Measurements from ENCODE around the gene MYOC. TPM values are rescaled to one million over a fixed set of nuclear protein-coding genes. Genes with fewer than 3 reads are reported as not detected.
"Not testable (repeated sequence)": the region's sequence is repeated elsewhere in the genome, so short reads cannot be mapped to it uniquely, and the experiment has no call there.

MYOC gene
- total RNA-seq, 1 experiment from 2014 or later = not detected

DNA sequence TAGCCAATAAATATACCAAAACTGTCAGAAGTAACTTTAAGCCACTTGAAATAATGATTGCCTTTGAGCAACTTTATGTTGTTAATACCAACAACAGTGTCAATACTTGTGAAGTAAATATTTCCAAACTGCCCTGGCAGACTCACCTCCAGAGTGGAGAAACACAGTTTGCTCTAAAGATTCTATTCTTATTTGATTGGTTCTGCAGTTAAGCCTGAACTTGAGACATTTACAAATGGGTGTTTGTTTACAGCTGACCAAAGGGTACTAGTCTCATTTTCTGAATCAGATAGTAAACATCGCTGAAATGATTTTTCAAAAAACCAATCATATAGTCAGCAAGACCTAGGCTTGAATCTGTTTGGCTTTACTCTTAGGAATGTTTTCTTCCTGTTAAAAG, 1.3 kb upstream of the MYOC start:
- no peak for DNase-seq (ENCODE audit: low spot score)

DNA sequence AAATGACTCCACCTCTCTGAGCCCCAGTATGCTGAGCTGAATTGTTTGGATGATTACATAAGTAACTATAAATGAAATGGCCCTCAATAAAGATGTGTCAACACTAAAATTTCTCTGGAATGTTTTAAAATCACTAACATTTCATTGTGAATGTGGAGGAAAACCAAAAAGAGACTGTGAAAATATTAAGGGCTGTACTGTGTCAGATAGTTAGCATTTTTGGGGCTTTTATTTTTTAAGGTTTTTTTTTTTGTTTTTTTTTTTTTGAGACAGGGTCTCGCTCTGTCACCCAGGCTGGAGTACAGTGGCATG, 6.3 kb downstream of the MYOC start:
- no peak for DNase-seq (ENCODE audit: low spot score)

DNA sequence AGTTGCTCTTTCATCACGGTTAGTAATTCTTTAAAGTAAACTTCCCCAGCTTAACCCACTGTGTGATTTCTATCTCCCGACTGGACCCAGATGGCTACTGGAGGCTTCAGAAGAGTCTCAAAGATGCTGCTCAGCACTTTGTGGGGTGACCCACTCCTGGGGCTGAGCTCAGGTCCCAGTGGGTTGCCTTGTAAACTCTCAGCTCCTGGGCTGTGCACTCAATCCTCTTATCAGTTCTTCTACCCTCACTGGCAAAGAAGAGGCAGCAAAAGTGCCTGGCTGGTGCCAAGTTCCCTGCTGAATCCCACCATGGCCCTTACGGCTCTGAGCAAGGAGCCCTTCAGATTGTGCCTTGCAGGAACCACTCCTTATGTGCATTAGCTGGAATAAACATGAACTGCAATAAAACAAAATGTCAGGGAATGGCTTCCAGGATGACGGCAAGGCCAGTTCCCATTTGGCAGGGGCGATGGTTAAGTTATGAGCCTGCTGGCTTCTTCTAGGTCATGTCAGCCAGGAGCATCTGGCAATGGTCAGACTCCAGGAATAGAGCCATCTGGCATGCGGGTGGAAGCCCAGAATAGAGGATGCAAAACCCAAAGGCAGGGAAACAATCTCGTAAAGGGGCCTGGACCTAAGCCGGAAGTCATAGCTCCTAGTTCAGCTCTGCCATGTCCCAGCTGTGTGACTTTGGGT, 6.8 kb downstream of the MYOC start:
- no peak for DNase-seq (ENCODE audit: low spot score)

DNA sequence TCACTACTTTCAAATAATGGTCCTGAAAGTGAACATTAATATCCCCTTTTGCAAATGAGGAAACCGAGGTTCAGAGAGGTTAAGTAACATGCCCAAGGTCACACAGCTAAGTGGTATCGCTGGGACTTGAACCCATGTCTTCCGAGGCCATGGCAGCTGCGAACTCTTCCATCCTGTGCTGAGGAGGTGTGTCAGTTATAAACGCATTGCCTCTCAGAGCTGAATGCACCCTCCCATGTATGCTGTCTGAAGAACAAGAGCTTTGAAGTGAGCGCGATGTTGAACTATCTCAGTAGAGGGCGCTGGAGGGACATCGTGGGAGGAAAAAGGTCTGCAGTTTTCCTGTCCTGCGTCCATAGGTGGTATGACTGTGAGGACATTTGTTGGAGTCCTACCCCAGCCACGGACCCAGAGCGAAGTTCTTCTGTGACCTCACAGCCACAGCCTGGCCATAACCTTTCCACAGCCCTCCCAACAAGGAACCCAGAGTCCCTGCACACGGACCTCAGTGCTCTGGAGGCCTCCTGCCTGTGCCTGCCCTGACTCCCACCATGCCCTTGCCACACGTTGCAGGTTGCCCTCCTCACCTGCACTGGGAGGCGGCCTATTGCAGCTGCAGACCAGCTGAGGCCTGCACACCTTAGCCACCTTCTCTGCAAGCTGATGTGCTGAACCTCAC, 7.5 kb downstream of the MYOC start:
- DNase-seq (ENCODE audit: low spot score) = peak; percentile 85

DNA sequence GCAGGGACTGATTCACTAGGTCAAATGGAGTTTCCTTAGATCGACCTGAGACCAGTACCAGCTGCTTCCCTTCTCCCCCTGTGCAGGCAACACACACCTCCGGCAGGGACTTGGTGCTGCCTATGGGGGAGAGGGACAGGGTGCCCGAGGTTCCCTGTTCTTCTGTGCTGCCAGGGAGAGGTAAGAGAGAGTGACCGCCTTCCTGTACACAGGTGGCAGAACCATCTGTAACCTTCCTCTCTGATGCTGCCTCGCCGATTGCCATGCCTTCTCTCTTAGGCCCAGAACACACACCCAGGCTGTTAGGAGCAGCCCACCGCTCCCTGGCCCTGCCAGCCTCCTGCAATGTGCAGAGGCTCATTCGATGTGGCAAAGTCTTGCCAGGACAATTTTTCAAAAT, 9.3 kb downstream of the MYOC start:
- DNase-seq (ENCODE audit: low spot score) = no peak

DNA sequence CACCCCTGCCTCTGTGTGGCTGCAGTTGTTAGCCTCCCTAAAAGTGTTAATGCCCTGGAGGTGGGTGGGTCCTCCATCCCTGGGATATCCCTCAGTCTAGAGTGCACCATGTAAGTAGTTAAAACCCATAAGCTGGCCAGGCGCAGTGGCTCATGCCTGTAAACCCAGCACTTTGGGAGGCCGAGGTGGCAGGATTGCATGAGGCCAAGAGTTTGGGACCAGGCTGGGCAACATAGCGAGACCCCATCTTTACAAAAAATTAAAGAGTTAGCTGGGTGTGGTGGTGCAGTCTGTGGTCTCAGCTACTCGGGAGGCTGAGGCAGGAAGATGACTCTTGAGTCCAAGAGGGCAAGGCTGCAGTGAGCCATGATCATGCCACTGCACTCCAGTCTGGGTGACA, 10.3 kb downstream of the MYOC start:
- DNase-seq (ENCODE audit: low spot score) = no peak

DNA sequence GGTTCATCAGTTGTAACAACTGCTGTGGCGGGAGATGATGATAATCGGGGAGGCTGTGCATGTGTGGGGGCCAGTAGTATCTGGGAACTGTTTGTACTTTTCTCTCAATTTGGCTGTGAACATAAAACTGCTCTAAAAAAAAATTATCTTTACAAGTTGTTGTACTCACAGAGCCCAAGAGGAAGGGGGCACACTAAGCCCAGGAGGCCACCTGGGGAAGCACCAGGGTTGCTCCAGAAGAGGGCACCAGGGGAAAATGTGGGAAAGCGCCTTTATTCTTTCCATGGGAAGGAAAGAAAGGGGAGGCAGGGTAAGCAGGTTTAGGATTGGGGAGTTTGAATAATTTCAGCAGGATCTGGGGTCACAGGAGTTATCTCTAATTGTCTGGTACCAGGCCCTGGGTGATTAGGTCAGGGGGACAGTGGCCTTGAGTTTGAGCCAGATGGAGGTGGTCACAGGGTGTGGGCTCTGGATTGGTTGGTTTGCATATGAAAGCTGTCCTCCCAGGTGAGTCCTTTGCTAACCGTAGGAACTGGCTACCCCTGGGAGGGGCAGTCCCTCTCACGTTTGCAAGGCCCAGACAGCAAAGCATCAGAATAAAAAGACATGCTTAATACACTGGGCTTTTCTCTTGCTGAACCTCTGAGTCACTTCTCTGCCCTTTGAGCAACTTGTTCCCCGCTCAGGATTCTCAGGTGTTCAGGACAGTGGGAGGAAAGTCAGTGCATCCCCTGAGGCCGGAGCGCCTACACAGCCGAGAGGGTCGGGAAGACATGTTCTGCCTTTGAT, 11.2 kb downstream of the MYOC start:
- DNase-seq (ENCODE audit: low spot score) = no peak

DNA sequence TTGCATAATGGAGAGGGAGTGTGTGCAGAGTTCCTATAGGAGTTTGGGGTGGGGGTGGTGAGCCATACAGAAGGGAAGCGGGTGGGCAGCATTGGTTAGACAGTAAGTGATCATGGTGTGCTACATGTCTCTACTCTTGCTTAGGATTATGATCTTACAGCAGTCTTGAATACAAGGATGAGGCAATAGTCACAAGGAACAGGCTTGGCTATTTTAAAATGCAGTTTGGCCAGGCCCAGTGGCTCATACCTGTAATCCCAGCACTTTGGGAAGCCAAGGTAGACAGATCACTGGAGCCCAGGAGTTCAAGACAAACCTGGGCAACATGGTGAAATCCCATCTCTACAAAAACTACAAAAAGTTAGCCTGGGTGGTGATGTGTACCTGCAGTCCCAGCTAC, 12.3 kb downstream of the MYOC start:
- no peak for DNase-seq (ENCODE audit: low spot score)

DNA sequence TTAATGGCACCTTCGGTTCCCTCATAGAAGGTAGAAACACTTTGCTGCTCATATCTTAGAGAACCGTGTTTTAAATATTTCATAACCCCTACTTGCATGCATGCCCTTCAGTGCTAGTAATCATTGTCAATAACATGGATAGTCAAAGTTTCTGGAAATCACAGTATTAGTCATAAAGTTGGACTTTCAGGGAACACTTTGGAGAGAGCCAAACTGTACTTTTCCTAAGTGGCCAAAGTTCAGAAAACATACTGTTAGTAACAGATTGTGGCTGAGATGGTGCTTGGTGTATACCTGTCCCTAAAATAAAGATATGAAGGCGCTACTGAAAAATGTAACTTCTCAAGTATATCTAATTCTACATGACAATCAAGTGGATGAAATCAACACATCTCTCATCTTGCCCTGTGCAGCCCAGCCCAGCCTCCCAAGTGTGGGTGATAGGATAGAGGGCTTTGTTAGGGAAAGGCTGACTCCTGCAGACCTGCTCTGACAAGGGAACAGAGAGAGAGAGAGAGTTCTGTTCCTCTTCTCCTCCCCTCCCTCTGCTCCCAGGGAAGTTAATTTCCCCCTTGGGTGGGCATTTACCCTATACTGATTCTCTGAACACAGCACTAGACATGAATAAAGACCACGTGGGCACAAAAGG, 14.4 kb downstream of the MYOC start:
- DNase-seq (ENCODE audit: low spot score) = no peak

DNA sequence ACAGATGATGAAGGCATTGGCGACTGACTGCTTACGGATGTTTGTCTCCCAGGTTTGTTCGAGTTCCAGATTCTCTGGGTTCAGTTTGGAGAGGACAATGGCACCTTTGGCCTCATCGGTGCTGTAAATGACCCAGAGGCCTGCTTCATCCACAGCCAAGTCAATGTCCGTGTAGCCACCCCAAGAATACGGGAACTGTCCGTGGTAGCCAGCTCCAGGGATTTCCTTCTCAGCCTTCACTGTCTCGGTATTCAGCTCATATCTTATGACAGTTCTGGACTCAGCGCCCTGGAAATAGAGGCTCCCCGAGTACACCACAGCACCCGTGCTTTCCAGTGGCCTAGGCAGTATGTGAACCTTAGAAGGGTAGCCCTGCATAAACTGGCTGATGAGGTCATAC, 16.3 kb downstream of the MYOC start:
- DNase-seq (ENCODE audit: low spot score) = no peak

DNA sequence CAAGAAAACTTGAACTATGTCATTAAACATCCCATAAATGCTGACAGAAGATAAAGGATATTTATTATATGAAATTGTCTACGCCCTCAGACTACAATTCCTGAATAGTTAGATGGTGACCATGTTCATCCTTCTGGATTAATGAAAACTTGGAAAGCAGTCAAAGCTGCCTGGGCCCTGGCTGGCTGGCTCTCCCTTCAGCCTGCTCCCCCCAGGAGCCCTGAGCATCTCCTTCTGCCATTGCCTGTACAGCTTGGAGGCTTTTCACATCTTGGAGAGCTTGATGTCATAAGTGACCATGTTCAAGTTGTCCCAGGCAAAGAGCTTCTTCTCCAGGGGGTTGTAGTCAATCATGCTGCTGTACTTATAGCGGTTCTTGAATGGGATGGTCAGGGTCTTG, 16.8 kb downstream of the MYOC start:
- DNase-seq (ENCODE audit: low spot score) = no peak

DNA sequence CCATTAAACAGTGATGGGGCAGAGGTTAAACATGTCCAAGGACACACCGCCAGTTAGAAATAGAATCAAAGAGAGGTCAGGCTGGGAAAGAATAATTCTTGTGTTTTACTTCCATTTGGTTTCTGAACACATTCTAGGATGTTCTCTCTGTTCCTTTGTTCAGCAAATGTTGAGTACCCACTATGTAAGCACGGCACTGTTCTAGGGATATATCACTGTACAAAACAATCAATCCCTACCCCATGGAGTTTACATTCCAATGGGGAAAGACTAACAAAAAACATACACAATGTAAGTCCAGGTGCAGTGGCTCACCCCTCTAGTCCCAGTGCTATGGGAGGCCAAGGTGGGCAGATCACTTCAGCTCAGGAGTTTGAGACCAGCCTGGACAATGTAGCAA, 24.3 kb downstream of the MYOC start:
- no peak for DNase-seq (ENCODE audit: low spot score)

DNA sequence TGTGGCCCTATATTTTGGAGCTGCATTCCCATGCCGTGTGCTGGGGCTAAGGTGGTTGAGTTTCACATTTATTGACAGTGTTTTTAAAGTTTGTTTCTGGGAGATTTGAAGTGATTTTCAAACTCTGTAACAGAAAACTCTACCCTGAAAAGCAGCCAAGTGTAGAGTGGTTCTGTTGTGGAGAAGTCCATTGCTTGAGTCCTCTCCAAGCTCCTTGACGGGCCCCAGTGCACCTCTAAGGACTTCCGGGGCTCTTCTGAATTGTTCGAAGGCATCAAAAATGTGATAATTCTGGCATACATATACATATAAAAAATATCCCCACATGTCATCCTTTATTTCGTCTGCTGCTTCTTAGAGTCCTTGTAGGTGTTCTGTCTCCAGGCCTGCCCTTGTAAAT, 25.5 kb downstream of the MYOC start:
- DNase-seq (ENCODE audit: low spot score) = no peak

DNA sequence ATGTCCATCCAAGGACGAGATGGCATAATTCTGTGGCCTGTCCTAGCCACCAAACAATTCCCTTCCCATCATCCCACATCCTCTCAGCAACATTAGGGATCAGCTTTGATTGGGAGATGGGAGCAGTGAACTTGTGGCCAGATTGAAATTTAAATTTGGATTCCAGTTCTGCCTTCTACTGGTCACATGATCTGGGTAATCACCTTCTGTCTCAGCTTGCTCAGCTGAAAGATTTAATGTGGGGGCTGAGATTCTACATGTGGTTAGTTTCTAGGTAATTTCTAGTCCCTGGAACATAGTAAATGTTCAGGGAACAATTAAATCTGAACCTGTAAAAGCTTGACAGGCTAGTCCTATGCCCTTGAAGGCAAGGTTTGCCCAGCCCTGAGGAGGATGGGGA, 27.3 kb downstream of the MYOC start:
- DNase-seq (ENCODE audit: low spot score) = no peak

DNA sequence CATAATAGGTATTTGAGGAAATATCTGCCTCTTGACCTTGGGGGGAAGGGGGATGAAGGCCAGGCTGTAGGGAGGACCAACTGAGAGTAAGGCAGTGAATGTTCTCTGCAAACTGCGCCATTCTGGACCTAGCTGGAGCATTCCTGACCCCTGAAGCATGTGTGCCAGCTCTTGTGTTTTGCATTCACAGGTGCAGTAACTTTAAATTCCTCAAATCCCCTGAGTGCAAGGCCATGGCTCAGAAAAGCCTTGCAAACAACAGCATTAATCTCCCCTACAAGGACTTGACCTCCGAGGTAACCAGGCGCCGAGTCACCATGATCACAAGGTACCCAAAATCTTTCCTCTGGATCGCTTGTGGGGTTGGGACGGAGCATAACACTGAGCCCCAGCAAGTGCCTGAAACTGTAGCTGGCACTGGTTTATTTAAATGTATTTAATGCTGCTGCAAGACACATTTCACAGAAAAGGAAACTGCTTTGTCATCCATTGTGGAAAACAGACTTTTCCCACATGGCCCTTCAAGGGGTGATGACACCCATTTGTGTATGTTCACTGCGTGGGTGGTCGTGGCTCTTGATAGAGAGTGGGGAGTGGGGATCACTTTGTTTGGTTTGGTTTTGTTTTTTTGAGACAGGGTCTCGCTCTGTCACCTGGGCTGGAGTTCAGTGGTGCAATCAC, 28.7 kb downstream of the MYOC start:
- DNase-seq (ENCODE audit: low spot score) = no peak

DNA sequence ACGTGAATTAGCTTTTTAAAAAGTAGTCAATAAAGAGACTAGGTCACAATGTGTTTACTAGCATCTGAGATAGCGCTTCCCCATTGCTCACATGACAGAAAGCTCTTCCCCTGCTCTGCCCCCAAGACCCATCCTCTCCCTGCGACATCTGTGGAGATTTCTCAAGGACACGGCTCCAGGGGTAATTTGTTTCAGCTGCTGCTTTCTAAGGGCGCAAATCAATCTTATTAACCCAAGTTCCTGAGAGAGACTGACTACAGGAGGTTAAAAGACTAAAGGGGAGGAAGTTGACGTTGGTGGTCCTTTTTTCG, 30.4 kb downstream of the MYOC start, which contains the start of gene MYOCOS:
MYOCOS (plus strand) TSS at position 92 of the 311 bp plus-strand sequence. CDS start 1,641 bp downstream, outside the sequence.
- no peak for DNase-seq (ENCODE audit: low spot score)

DNA sequence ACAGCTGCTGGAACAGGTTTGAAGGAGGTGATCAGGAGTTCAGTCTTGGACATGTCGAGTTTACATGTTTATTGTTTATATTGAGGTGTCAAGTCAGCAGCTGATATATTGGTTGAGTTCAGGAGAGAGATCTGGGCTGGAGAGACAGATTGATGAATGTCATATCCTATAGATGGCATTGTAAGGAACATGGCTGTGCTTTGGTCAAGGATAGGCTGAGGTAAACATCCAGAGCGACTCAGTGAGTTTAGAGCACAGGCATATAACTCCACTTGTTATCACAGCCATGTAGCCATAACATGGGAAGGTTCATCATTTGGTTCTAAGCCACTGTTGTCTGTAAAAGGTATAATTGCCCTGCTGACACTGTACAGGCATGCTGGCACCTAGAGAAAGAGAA, 35.9 kb downstream of the MYOC start:
- no peak for DNase-seq (ENCODE audit: low spot score)

DNA sequence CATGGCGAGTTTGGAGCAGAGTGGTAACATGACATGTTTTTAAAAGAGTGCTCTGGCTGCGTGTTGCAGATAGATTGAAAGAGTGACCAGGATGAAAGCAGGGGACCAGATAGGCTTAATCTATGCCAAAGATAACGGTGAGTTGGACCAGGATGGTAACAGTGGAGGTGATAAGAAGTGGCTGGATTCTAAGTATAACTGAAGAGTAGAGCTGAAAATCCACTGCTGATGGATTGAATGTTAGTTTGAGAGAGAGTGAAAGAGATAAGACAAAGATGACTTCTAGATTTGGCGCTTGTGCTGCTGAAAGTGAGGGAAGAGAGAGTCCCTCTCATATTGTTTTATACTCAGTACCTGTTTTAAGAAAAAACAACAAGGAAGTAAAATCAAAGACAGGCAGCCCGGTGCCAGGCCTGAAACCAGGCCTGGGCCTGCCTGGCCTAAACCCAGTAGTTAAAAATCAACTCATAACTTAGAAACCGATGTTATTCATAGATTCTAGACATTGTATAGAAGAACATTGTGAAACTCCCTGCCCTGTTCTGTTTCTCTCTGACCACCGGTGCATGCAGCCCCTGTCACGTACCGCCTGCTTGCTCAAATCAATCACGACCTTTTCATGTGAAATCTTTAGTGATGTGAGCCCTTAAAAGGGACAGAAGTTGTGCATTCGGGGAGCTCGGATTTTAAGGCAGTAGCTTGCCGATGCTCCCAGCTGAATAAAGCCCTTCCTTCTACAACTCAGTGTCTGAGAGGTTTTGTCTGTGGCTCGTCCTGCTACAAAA, 37.2 kb downstream of the MYOC start:
- DNase-seq (ENCODE audit: low spot score) = not testable (repeated sequence)

DNA sequence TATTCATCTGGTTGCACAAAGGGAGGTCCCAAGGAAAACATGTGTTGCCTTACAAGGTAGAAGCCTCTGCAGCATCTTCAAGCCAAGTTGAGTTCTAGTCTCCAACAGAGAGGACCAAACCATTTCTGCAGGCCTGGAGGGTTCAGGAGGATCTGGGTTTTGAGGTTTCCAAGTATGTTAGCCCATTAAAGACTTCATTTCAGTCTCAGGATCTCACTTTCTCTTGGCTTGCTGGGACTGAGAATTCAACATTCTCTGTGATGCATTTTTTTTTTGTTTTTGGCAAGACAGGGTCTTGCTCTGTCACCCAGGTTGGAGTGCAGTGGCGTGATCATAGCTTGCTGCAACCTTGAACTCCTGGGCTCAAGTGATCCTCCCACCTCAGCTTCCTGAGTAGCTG, 39.2 kb downstream of the MYOC start:
- no peak for DNase-seq (ENCODE audit: low spot score)

DNA sequence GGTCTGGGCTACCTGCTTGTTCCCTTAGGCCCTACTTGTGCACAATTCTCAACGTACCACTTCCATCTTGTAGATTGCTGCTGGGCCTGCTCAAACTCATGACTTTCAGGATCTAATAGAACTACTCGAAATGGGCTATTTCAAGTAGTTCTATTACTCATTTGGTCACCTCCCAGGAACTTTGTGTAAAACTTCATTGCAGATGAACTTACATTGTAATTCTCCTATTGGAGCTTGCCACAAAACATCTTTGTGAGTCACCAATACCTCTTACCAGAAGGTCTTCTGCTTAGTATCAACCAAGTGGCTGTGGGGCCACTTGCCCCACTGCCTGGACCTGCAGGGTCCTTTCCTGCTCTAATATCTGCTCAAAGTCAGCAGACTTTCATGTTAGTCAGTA, 41.2 kb downstream of the MYOC start:
- no peak for DNase-seq (ENCODE audit: low spot score)

DNA sequence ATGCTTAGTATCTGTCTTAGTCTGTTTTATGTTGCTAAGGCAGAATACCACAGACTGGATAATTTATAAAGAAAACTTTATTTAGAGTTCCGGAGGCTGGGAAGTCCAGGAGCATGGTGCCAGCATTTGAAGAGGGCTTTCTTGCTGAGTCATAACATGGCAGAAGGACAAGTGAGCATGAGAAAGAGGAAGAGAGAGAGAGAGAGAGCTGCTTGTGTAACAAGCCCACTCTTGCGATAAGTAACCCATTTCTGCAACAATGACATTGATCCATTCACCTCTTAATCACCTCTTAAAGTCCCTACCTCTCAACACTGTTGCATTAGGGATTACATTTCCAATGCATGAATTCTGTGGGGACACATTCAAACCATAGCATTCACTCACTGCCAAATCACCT, 42.1 kb downstream of the MYOC start:
- DNase-seq (ENCODE audit: low spot score) = no peak

Measured in H4 (cell line).